GM23338 (cell line): ENCODE measurements around the gene PPM1H. TPM values are rescaled to one million over a fixed set of nuclear protein-coding genes. Genes with fewer than 3 reads are reported as not detected.

ENCODE experiments used
- ATAC-seq: fragments of 200-7000 bp; cut with Tn5 transposase; 3 replicates; pipeline ENCODE4 v1.9.1; 2020
- DNase-seq: peaks from one replicate; pipeline ENCODE4 v3.0.0-alpha.2; 2015; ENCODE audit warnings: low spot score
- H2AFZ ChIP-seq: fragments of 200-600 bp; sonication (generic); 2 replicates; pipeline ENCODE4 v1.8.0; 2016; ENCODE audit warnings: antibody characterized with exemption, mild to moderate bottlenecking, moderate library complexity
- H3F3A ChIP-seq: fragments of 200-600 bp; sonication (generic); replicated peaks from 2 replicates; pipeline ENCODE4 v1.8.0; 2017; ENCODE audit warnings: antibody characterized with exemption, mixed run types, low read depth
- H3K27ac ChIP-seq: fragments of 200-600 bp; sonication (generic); 2 replicates; pipeline ENCODE4 v1.6.1; 2016; ENCODE audit warnings: low read depth
- H3K27me3 ChIP-seq: fragments of 200-600 bp; sonication (generic); 2 replicates; pipeline ENCODE4 v1.8.0; 2016; ENCODE audit warnings: mild to moderate bottlenecking, mixed run types, moderate library complexity; ENCODE audit not compliant: insufficient read depth
- H3K36me3 ChIP-seq: fragments of 200-600 bp; sonication (generic); 2 replicates; pipeline ENCODE4 v1.8.0; 2016; ENCODE audit warnings: mild to moderate bottlenecking; ENCODE audit not compliant: insufficient read depth
- H3K4me1 ChIP-seq: fragments of 200-600 bp; sonication (generic); 2 replicates; pipeline ENCODE4 v1.8.0; 2016; ENCODE audit warnings: mild to moderate bottlenecking, moderate library complexity; ENCODE audit not compliant: insufficient read depth
- H3K4me2 ChIP-seq: fragments of 200-600 bp; sonication (generic); 2 replicates; pipeline ENCODE4 v1.7.1; 2017; ENCODE audit warnings: mixed run types
- H3K4me3 ChIP-seq: fragments of 200-600 bp; sonication (generic); 2 replicates; pipeline ENCODE4 v1.6.1; 2016; ENCODE audit warnings: mixed run types
- H3K79me2 ChIP-seq: fragments of 200-600 bp; sonication (generic); replicated peaks from 2 replicates; pipeline ENCODE4 v1.8.0; 2017; ENCODE audit warnings: mild to moderate bottlenecking; ENCODE audit not compliant: insufficient read depth
- H3K9me2 ChIP-seq: fragments of 200-600 bp; sonication (generic); 2 replicates; pipeline ENCODE4 v1.8.0; 2017; ENCODE audit not compliant: insufficient read depth
- H4K20me1 ChIP-seq: fragments of 200-600 bp; sonication (generic); replicated peaks from 2 replicates; pipeline ENCODE4 v1.8.0; 2017; ENCODE audit warnings: mild to moderate bottlenecking; ENCODE audit not compliant: insufficient read depth
- H3K27ac Mint-ChIP-seq: 2 replicates; pipeline ENCODE4 v1.8.0; 2020; ENCODE audit warnings: inconsistent platforms, mild to moderate bottlenecking, moderate library complexity, mixed read lengths
- H3K27me3 Mint-ChIP-seq: 3 replicates; pipeline ENCODE4 v1.8.0; 2022; ENCODE audit warnings: low read depth, mild to moderate bottlenecking, moderate library complexity, mixed read lengths, inconsistent platforms; ENCODE audit not compliant: insufficient read depth, poor library complexity
- H3K36me3 Mint-ChIP-seq: 3 replicates; pipeline ENCODE4 v1.8.0; 2021; ENCODE audit warnings: low read depth, mild to moderate bottlenecking, inconsistent platforms, moderate library complexity, mixed read lengths
- H3K4me1 Mint-ChIP-seq: 3 replicates; pipeline ENCODE4 v1.8.0; 2020; ENCODE audit warnings: mild to moderate bottlenecking, inconsistent platforms, mixed read lengths
- H3K4me3 Mint-ChIP-seq: 3 replicates; pipeline ENCODE4 v1.8.0; 2021; ENCODE audit warnings: moderate library complexity, mild to moderate bottlenecking, inconsistent platforms, mixed read lengths
- H3K9me3 Mint-ChIP-seq: 3 replicates; pipeline ENCODE4 v1.8.0; 2020; ENCODE audit warnings: moderate library complexity, mild to moderate bottlenecking, inconsistent platforms, mixed read lengths
- CREB1 ChIP-seq: fragments of 250-450 bp; sonication (Bioruptor Pico); IDR thresholded peaks from 2 replicates; pipeline ENCODE4 v1.5.0; 2020; ENCODE audit warnings: low read depth, mild to moderate bottlenecking, moderate library complexity
- CTCF ChIP-seq, 2 experiments: fragments of 200-600 bp in 1 of 2; sonication (generic) in 1 of 2; conservative IDR thresholded peaks; 2 replicates each; pipeline versions ENCODE4 v1.5.1 to v1.6.1; 2016 to 2017; ENCODE audit warnings: antibody characterized with exemption in 2 of 2, low read depth in 2 of 2, mild to moderate bottlenecking in 2 of 2, moderate library complexity in 1 of 2
- EZH2 ChIP-seq: fragments of 200-600 bp; sonication (generic); IDR thresholded peaks from one replicate; pipeline ENCODE4 v1.8.0; 2017; ENCODE audit warnings: antibody characterized with exemption, mild to moderate bottlenecking, low read depth; ENCODE audit not compliant: unreplicated experiment
- EZH2phosphoT487 ChIP-seq: fragments of 200-600 bp; sonication (generic); IDR thresholded peaks from one replicate; pipeline ENCODE4 v1.8.1; 2018; ENCODE audit warnings: antibody characterized with exemption; ENCODE audit not compliant: unreplicated experiment
- JUNB ChIP-seq: IDR thresholded peaks from one replicate; pipeline ENCODE4 v1.6.1; 2016; ENCODE audit warnings: antibody characterized with exemption; ENCODE audit not compliant: unreplicated experiment
- NANOG ChIP-seq: IDR thresholded peaks from 2 replicates; pipeline ENCODE4 v1.6.1; 2016; ENCODE audit warnings: antibody characterized with exemption, borderline replicate concordance
- POLR2AphosphoS5 ChIP-seq: IDR thresholded peaks from 2 replicates; pipeline ENCODE4 v1.6.1; 2016; ENCODE audit warnings: antibody characterized with exemption, low read depth
- REST ChIP-seq: IDR thresholded peaks from one replicate; pipeline ENCODE4 v1.6.1; 2018; ENCODE audit warnings: antibody characterized with exemption; ENCODE audit not compliant: unreplicated experiment
- STAT1 ChIP-seq: IDR thresholded peaks from one replicate; pipeline ENCODE4 v1.6.1; 2016; ENCODE audit warnings: antibody characterized with exemption; ENCODE audit not compliant: unreplicated experiment
- ZNF114 ChIP-seq: fragments of 250-450 bp; sonication (Bioruptor Pico); IDR thresholded peaks from 2 replicates; pipeline ENCODE4 v1.5.0; 2020; ENCODE audit warnings: mild to moderate bottlenecking, moderate library complexity
- ZNF331 ChIP-seq: fragments of 250-450 bp; sonication (Bioruptor Pico); IDR thresholded peaks from 2 replicates; pipeline ENCODE4 v1.5.0; 2020; ENCODE audit warnings: low read depth, mild to moderate bottlenecking, moderate library complexity
- ZNF462 ChIP-seq: fragments of 250-450 bp; sonication (Bioruptor Pico); IDR thresholded peaks from 2 replicates; pipeline ENCODE4 v1.5.0; 2020; ENCODE audit warnings: mild to moderate bottlenecking, moderate library complexity
- polyA plus RNA-seq: library from polyadenylated mRNA; unstranded; fragments of >200 nt; fragmentation: Nextera tagmentation; extraction: Ambion mirVana; gene quantifications from 2 replicates; pipeline ENCODE4 v1.2.1, GENCODE V29; 2016
- total RNA-seq: library from RNA; depleted of rRNA; stranded (reverse); fragments of >200 nt; shearing (Covaris generic); gene quantifications from 2 replicates; pipeline ENCODE4 v1.2.3, GENCODE V29; 2014
- TF ChIP-seq, protein P1 (sequence below): IDR thresholded peaks from 2 replicates; pipeline ENCODE4 v1.6.1; 2016; ENCODE audit warnings: antibody characterized with exemption

PPM1H gene
- total and polyA plus RNA-seq, 2 experiments from 2014 or later, result 11.4 to 41.2 TPM

- Histone ChIP-seq H4K20me1 (peaks cover 6% of the 10 kb centered on the region), H3K36me3 (no peaks in the 10 kb centered on the region), H3K4me3 (no peak overlapping the region), H2AFZ (no peak overlapping the region), H3K79me2 (peaks cover 76% of the 10 kb centered on the region), H3K4me1 (peaks cover 10% of the 10 kb centered on the region; the same call in 1 of the 2 replicates), H3K27me3 (no peaks in the 10 kb centered on the region), H3K9me2 (no peaks in the 10 kb centered on the region), H3K4me2 (no peak overlapping the region), H3K27ac (no peak overlapping the region), H3F3A (no peaks in the 10 kb centered on the region)
- DNase-seq (no peak), ATAC-seq (no peak)
- TF ChIP-seq ZNF331 (no peak), ZNF462 (CRISPR knock-in tag) (no peak), CTCF (conservative IDR thresholded peaks at IDR 0.05; ENCODE audit: low read depth in 2 of 2) (no peak), REST (no peak), JUNB (no peak), EZH2phosphoT487 (no peak), CREB1 (CRISPR knock-in tag) (no peak), ZNF114 (CRISPR knock-in tag) (no peak), POLR2AphosphoS5 (no peak), NANOG (no peak), EZH2 (no peak), STAT1 (no peak)
- TF ChIP-seq, protein P1, sequence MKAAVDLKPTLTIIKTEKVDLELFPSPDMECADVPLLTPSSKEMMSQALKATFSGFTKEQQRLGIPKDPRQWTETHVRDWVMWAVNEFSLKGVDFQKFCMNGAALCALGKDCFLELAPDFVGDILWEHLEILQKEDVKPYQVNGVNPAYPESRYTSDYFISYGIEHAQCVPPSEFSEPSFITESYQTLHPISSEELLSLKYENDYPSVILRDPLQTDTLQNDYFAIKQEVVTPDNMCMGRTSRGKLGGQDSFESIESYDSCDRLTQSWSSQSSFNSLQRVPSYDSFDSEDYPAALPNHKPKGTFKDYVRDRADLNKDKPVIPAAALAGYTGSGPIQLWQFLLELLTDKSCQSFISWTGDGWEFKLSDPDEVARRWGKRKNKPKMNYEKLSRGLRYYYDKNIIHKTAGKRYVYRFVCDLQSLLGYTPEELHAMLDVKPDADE, result no peak
- H3K27me3 Mint-ChIP-seq, result peaks cover 2% of the 10 kb centered on the region
- no peaks in the 10 kb centered on the region for H3K9me3 Mint-ChIP-seq
- H3K4me3 Mint-ChIP-seq, result no peak overlapping the region
- peaks cover 37% of the 10 kb centered on the region for H3K4me1 Mint-ChIP-seq
- H3K36me3 Mint-ChIP-seq, result peaks cover 10% of the 10 kb centered on the region; the same call in 2 of the 3 replicates
- no peak overlapping the region for H3K27ac Mint-ChIP-seq
Measured at GRCh38 chr12:62908674-62909073, 26.3 kb downstream of the PPM1H start.
